Hematopoietic multipotent progenitor cell treated with erythropoietin and hydrocortisone succinate and interleukin-3 and kit ligand, for 4 days (in vitro differentiated cells): ENCODE measurements around the gene PTGES2.
"Not testable (repeated sequence)": the region's sequence is repeated elsewhere in the genome, so short reads cannot be mapped to it uniquely, and the experiment has no call there.

ENCODE experiments used
- DNase-seq: peaks from one replicate; pipeline ENCODE4 v3.0.0-alpha.2; 2015

The PTGES2 gene

GRCh38 chr9:128087262-128087661 lies 40.3 kb downstream of the PTGES2 start:
- DNase-seq: no peak

DNA sequence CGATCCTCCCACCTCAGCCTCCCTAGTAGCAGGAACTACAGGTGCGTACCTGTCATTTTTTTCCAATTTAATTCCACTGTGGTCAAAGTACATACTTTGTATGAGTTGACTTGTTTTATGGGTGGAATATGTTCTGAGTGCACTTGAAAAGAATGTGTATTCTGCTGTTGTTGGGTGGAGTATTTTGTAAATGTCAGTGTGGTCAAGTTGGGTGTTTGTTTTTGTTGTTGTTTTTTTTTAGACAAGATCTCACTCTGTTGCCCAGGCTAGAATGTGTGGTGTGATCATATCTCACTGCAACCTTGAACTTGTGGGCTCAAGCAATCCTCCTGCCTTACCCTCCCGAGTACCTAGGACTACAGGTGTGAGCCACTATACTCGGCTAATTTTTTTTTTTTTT lies 41.6 kb downstream of the PTGES2 start:
- no peak for DNase-seq

DNA sequence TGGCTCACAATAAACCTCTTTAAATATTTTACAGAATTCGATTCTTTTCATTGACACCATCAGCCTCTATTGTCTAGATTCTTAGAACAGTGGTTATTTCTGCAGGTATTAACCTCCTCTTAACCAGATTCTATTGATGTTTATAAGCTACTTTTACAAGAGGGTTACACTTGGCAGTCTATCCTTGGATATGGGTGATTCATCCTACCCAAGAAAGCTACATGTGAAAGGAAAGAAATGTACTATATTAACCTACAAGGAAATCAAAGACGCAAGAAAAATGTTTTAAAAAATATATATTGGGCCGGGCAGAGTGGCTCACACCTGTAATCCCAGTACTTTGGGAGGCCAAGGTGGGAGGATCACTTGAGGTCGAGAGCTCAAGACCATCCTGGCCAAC lies 42.8 kb downstream of the PTGES2 start:
- DNase-seq: no peak

DNA sequence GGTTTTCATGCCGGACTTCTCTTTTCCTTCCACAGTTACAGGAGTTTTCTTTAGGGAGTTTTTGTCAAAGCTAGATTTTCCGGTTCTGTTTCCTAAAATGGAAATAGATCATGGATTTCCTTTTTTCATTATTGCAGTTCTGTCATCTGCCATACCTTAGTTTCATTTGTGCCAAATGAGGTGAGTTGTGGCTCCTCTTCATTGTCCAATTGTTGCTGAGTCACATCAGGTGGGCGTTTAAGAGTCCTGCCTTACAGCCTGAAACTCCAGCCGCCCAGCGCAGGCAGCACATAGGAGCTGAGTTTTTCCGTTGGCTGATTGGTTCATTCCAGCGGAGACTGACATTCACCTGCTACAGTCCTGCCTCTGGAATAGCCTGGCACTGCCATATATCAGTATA lies 45.4 kb downstream of the PTGES2 start:
- no peak for DNase-seq

- DNase-seq: no peak
Observed at GRCh38 chr9:128081056-128081455, 46.5 kb downstream of the PTGES2 start.

DNA sequence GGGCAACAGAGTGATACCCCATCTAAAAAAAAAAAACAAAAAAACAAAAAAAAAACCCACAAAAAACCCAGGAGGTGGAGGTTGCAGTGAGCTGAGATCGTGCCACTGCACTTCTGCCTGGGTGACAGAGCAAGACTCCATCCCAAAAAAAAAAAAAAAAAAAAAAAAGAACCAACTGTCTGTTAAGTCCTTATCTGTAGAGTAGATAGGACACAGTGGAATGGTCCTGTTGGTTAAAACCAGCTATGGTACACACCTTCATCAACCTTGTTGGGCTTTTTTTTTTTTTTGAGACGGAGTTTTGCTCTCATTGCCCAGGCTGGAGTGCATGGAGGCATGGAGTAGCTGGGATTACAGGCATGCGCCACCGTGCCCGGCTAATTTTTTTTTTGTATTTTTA lies 47.3 kb downstream of the PTGES2 start:
- DNase-seq: no peak

GRCh38 chr9:128078504-128079434 lies 48.8 kb downstream of the PTGES2 start:
- DNase-seq: peak; percentile 73

- DNase-seq: peak; percentile 87
Observed at GRCh38 chr9:128077847-128078503, 49.6 kb downstream of the PTGES2 start.

GRCh38 chr9:128073253-128073886 lies 54.2 kb downstream of the PTGES2 start:
- peak; percentile 45 for DNase-seq

- peak; percentile 86 for DNase-seq
Observed at GRCh38 chr9:128072144-128073021, 55.1 kb downstream of the PTGES2 start.

GRCh38 chr9:128071475-128071874 lies 56.1 kb downstream of the PTGES2 start:
- DNase-seq: not testable (repeated sequence)

DNA sequence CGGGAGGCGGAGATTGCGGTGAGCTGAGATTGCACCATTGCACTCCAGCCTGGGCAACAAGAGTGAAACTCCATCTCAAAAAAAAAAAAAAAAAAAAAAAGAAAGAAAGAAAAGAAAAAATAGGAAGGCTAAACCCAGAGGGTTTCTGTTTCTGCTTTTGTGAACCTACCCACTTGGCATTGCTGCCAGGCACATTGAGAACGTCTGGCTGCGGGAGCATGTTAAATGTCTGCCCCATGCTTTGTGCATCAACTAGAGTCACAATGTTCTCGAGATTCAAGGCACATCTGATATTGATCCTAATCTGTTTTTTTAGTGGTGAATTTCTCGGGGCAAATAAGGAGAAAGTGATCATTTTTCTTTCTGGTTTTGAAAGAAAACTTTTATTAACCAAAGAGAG lies 56.7 kb downstream of the PTGES2 start:
- DNase-seq: no peak
